ENCODE data around the gene LRRC61.

The LRRC61 gene

GRCh38 chr7:150372271-150373048 is 49.3 kb downstream of the LRRC61 start:
- DNase-seq: no peak

DNA sequence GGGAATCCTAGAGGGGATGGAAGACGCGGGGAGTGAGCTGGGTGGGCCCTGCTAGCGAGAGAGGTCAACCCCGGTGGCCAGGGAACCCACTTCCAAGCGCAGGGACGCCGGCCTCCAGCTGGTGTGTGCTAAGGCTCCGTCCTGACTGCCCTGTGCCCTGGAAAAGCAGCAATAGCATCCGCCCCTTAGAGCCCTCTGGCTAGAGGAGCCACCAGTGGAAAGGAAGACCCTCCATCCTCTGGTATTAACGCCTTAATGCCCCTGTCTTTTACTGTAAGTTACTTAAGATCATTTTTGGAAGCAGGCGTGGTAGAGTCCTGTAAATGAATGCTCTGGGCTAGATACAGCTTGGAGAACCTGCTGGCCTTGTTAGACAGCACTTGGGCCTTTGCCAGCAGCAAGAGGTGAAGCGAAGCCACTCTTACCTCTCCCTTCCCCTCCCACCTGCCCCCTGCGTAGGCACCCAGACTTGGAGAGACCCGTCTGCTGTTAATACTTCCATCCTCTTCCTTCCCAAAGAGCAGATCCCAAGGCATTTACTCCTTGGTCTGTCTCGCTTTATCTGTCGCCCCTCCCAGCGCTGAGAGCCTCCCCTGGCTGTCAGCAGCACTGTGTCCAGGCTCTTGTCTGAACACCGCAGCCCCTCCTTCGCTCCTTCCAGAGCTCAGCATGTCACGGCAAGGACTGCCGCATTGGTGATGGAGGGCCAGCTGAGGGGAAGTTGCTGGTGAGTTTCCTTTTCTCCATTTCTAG is 50.1 kb downstream of the LRRC61 start:
- DNase-seq: no peak

- DNase-seq: no peak
Observed at GRCh38 chr7:150374026-150374425, 50.9 kb downstream of the LRRC61 start.

DNA sequence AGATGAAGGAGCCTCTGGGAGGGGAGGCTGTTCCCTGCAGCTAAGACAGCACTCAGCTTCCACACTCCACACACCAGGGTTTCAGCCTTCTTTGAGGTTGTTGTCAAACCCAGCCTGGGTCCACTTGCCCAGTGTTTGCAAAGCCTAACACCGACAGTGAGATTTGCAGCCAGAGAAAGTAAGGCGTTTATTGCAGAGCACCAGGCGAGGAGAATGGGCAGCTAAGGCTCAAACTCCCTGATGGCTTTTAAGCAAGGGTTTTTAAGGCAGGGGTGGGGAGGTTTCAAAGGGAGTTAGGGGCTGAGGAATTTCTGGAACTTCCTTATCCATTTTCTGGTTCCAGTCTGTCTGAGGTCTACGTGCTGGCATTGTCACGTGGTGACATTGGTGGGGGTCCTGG is 51.3 kb downstream of the LRRC61 start:
- no peak for DNase-seq

- DNase-seq: peak; percentile 29
Observed at GRCh38 chr7:150375662-150376521, 52.7 kb downstream of the LRRC61 start.

DNA sequence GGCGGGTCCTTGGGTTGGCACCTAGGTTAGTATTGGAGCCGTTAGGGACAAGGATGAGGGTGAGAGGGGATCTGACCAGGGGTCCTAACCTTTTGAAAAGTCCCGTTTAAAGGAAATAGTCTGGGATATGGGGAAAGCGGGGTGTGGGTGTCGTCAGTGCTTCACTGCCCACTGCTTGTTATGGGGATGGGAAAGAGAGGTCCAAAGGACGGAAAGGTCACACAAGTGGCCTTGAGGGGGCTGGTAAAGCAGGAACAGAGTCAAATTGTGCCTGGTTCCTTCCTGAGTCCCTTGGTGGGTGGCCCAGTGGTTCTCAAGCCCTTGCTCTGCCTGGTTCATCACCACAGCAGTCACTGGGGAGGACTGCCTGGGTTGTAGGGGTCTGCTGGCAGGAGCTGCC is 53.4 kb downstream of the LRRC61 start:
- DNase-seq: no peak

- no peak for DNase-seq
Observed at GRCh38 chr7:150377196-150377595, 54.0 kb downstream of the LRRC61 start.

GRCh38 chr7:150377635-150378034 is 54.5 kb downstream of the LRRC61 start:
- no peak for DNase-seq

GRCh38 chr7:150378115-150378852 is 55.1 kb downstream of the LRRC61 start:
- peak; percentile 57 for DNase-seq

DNA sequence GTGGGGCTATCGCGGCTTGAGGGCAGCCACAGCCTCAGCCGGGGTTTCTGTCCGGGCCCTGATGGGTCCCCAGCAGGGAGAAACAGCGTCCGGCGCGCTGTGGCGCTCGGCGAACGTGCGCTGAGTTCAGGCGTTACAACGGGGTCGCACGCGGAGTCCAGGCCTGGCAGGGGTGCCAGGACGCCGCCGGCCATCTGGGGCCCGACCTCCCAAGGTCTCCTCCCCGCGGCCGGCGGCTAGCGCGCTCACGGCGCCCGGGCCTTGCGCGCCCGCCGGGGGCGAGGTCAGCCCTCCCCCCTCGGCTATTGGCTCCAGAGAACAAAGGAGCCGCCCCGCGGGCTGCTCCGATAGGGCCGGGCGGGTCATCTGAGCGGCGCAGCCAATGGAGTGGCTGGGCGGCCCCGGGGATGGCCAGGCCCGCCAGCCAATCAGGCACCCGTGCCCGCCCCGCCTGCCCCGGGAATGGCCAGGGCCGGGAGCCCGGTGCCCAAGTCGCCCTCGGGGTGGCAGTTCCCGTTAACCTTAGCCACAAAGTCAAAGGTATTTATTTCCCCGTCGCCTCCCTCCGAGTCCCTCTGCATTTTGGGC is 55.8 kb downstream of the LRRC61 start, which contains the start of gene ZNF775:
Gene ZNF775, plus strand, starts transcription at position 478 of the 588 bp plus-strand sequence. CDS start 9,141 bp downstream, outside the sequence.
- peak; percentile 91 for DNase-seq

GRCh38 chr7:150379441-150380379 is 56.6 kb downstream of the LRRC61 start:
- no peak for DNase-seq

GRCh38 chr7:150380463-150380862 is 57.3 kb downstream of the LRRC61 start:
- no peak for DNase-seq

GRCh38 chr7:150381096-150381495 is 57.9 kb downstream of the LRRC61 start:
- no peak for DNase-seq

GRCh38 chr7:150381785-150382122 is 58.6 kb downstream of the LRRC61 start:
- no peak for DNase-seq

DNA sequence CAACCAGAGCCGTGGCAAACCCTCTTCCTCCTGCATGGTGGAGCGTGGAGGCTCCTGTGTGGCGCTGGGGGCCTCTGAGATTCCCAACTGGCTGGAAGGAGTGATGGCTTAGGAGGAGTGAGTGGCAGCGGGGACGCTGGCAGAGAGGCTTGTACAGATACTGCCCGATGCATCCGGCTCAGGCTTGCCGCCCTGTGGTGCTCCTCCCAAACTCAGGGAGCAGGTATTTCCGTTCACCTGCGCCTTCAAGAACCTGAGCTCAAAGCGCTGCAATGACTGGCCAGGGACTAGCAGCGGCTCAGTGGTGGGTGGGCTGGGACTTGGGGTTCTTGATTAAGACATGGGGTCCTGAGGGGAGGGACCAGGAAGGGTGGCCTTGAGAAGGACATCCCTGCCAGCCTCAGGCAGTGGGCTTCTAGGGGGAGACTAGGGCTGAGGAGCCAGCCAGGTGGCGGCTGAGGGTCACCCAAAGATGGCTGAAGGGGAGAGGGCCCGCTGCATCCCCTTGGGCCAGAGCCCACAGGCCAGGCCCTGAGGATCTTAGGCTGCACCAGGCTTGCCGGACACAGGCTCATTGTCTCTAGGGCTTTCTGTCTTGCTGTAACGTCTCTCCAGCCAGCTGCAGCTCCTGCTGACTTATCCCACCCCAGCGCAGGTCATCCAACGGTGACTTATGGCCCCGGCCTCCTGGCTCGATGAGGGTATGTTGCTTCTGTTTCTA is 59.1 kb downstream of the LRRC61 start:
- no peak for DNase-seq

DNA sequence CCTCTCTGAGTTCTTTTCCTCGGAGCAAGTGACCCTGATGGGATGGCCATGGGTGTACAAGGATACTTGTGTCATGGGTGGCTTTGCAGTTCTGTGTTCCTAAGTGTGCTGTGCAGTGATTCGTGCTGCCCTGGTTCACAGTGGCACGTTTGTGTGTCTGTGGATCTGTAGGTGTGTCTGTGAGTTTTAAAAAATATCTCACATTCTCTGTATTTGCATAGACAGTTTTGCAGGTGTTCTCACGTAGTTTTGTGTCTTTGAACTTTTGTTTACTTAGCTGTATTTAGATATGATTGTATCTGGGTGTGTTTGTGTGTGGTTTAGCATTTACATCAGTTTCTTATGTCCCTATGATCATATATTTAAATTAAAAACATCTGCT is 59.7 kb downstream of the LRRC61 start:
- DNase-seq: no peak

DNA sequence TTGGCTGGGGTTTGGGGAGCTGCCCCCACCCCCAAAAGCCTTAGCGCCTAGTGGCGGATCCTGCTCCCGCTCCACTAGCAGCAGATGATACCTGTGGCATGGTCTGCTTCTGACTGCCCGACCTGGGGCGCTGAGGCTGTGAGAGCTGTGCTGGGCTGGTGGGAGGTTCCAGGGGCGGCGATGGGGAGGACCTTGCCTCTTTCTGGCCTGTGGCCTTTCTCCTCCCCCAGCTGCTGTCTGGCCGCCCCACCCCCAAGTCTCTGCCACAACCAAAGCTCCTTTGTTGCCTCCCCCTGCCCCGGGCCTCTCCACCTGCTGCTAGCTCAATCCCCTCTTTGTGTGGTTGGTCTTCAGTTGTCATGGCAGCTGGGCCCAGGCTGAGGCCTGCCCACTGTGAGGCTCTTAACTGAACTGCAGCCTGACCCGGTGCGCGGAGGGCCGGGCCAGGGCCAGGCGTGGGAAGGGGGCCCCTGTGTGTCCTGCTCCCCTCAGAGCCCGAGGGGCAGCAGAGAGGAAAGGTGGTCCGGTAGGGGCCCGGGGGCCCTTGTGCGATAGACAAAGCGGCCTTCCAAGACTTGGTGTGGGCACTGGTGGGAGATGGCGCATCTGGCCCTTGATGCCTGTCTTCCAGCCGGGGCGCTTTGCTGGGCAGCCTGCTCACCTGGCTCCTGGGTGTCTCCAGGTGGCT is 60.7 kb downstream of the LRRC61 start:
- DNase-seq: no peak

DNA sequence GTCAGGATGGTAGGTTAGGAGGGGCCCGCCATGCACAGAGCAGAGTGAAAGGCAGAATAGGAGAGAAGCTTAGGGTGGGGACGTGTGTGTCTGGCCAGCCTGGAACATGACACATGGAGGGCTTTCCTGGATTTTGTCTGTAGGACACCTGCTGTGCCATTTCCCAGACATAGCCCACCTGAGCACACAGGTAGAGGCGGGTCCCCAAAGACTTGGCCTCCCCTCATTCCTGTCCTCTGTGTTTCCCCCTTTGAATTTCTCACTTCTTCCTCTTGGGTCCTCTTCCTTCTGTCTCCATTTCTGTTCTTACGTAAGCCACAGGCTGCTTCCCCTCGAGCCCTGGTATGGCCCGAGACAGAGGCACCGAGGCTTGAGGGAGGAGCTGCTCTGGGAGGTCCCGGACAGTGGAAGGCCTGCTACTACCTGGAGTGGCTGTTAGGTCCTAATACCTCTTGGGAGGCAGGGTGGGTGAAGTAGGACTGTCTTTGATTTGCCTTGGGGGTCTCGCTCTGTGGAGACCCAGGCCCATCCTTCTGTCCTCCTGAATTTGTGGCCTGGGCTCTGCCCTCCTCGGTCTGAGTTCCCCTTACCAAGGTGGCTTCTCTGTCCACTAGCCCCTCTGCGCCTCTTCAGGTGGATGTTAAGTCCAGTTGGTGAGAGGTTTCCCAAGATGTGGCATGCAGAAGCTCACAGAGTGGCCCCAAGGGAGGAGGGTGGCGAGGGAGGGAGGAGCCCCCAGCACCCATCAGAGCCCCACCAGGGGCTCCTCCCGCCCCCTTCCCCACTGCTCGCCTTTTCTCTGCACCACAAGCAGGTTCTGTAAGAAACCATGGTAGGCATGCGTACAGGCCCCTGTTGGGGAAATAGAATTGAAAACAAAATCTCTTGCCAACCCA is 61.5 kb downstream of the LRRC61 start:
- no peak for DNase-seq

DNA sequence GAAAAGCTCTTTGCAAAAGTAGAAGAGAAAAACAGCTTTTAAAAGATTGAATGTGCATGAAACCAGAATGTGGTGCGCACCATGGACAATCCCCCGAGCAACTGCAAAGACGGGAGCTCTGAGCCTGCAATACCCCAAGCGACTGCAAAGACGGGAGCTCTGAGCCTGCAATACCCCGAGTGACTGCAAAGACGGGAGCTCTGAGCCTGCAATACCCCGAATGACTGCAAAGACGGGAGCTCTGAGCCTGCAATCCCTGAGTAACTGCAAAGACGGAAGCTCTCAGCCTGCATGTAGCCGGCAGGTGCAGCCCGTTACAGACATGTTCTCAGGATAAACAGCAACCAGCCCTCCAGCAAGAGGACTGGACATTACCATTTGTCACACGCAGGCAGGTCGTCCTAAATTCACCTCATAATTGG is 62.2 kb downstream of the LRRC61 start:
- DNase-seq: no peak

All from activated T-cell treated with anti-CD3 and anti-CD28 coated beads, Interleukin-2, amount 50 U/mL, for 1 hour (primary cell).